Left hindlimb (tissue), 1 donor: ENCODE results near the gene PPIA.
A peak's percentile ranks its signal among the peaks of the same experiment; 100 is the strongest.
"Not testable (repeated sequence)": the region's sequence is repeated elsewhere in the genome, so short reads cannot be mapped to it uniquely, and the experiment has no call there.

Experiments
- DNase-seq: peaks from one replicate; pipeline ENCODE4 v3.0.0-alpha.2; 2018

Gene PPIA

DNA sequence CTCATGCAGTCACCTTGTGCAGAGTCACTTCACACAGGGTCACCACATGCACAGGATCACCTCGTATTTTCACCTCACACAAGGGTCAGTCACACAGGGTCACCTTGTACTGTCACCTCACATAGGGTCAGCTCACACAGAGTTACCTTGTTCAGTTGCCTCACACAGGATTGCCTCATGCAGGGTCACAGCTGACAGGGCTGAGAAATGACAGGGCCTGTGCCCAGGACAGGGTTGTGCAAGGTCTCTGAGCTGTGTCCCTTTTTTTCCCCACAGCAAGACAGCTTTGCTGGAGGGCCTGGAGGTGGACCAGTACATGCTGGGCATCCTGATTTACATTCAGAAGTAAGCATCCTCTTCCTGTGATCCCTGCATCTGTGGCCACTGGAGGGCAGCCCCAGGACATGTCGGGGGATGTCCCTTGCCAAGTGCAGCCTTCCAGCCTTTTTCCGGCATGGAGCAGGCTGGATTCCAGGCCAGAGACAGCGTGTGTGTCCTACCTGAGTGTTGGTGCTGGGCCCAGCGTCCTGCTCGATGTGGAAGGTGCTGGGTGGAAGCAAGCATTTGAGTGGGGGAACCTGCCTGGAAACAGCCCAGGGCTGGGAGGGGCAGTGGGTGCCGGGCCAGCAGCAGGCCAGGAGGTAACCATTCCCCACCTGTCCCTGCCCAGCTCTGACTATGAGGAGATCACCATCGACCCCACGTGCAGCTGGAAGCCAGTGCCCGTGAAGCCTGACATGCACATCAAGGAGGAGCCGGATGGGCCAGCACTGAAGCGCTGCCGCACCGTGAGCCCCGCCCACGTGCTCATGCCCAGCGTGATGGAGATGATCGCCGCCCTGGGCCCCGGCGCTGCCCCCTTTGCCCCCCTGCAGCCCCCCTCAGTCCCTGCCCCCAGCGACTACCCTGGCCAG lies 31.6 kb upstream of the PPIA start:
- DNase-seq = no peak

DNA sequence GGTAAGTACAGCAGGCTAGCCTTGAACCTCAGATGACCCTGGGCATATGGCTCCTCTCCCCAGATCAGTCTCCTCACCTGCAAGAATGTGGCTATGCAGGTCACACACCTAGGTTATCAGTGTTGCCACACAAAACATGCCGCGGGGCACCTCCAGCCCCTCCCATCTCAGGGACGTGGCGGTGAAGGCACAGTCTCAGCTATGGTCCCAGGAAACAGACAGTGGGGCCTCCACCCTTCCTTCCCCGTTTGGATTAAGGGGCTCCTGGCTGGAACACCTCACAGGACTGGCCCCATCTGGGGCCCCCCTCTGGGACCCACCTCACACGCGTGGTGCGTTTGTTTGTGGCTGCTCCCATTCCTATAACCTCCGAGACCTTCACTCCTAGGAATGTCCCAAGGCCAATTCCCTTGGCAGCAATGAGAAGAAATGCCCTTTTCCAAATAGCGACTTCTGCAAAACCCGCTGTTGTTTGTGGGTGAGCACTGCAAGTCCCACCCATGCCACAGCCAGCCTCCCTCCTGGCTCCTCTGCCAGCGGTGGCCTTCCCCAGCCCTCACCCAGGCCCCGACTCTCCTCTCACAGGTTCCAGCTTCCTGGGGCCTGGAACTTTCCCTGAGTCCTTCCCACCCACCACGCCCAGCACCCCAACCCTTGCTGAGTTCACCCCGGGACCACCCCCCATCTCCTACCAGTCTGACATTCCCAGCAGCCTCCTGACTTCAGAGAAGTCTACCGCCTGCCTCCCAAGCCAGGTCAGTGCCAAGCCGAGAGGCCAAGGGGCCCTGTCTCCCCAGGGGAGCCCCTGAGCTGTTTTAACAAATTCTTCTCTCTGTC lies 30.7 kb upstream of the PPIA start:
- DNase-seq = no peak

DNA sequence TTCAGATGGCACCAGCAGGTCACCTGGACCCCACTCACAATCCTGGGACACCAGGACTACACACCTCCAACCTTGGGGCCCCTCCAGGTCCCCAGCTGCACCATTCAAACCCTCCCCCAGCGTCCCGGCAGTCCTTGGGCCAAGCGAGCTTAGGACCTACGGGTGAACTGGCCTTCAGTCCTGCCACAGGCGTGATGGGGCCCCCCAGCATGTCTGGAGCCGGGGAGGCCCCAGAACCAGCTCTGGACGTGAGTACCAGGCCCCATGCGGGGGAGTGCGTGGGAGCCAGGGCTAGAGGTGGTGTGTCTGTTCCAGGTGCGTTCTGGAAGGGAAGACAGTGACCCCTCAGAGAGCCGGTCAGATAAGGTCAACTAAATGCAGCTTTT lies 30.1 kb upstream of the PPIA start:
- DNase-seq = no peak

DNA sequence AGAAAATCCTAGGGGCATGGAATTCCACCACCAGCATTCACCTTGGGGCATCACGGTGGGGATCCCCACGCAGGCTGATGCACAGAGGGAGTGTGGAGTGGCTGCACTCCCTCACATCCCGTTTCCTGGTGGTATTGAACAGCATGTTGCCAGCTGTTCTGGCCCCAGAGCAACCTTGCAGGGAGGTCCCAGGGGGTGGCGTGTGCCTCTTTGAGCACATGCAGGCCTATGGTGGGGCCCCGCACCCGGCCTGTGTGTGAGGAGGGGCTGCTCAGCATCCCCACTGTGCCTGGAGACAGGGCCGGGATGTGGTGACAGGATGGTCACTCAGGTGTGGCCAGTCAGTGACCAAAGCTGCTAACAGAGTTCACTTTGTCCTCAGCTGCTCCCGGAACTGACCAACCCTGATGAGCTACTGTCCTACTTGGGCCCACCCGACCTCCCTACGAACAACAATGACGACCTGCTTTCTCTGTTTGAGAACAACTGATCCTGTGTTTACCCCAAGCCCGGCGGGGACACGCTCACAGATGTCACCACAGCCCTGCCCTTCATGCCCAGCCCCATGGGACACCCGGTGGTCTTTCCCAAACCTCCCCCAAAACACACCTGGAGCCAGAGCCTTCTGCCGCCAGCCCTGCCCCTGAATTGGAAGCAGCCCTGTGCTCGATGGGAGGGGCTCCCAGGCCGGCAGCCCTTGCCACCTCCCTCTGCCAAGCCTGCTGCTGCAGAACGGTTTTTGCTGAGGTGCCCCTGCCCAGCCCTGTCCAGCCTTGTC lies 29.2 kb upstream of the PPIA start:
- DNase-seq = no peak

DNA sequence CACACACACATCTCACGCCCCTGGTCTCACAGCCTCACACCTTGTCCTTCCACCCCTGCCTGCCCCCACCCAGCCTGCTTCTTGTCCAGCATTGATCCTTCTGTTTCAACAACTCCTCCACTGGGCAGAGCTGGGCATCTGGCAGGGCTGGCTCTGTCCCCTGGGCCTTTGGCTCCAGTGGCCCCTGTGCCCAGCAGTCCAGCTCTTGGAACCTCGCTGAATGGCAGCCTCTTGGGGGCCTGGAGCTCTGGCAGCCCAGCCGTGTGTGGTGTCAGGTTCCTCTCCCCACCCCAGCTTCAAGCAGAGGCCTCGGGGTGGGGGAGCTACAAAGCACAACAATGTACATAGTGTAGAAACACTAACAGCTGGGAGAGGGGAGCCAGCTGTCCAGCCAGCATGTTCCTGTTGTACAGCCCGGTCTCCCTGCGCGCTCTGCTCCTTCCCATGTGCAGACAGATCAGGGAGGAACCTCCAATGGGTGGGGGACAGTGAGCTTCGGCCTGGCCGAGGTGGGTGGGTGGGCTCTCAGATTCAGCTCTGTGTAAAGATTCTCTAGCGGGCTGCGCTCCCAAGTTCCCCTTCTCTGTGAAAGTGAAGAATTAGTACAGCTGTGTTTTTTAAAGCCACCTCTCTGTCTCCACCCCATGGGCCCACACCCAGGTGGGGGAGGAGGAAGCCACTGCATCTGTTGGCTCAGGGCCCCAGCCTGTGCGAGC lies 28.4 kb upstream of the PPIA start:
- DNase-seq = peak; percentile 90

DNA sequence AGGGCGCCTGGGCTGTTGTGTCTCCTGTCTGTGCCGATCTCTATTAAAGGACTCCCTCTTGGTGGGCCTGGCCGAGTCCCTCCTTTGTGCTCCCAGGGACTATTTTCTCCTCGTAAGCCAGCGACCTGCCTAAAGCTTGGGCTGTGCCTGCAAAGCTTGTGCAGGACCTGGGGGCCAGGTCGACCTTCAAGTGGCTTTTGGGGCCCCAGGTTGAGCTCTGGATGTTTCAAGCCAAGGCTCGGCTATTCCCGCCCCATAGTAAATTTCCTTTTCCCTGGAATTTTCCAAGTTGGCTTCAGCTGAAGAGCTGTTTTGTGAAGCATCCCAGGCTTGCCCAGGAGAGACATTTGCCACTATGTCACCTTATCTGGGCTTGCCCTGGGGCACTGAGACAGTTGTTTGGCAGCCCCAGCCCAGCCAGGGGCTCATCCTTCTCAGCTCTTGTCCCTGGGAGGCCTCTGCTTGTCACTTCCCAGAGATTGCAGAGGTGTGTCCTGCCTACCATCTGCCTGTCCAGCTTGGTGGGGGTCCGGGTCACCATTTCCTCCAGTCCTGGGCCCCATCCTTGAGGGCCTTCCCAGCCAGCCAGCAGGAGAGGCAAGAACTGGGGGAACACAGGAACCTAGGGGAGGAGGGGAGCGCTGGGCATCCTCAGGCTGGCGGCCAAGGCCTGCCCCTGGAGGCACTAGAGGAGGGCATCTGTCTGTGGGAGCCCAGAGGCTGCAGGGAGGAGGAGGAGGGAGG lies 27.7 kb upstream of the PPIA start:
- DNase-seq = peak; percentile 39

DNA sequence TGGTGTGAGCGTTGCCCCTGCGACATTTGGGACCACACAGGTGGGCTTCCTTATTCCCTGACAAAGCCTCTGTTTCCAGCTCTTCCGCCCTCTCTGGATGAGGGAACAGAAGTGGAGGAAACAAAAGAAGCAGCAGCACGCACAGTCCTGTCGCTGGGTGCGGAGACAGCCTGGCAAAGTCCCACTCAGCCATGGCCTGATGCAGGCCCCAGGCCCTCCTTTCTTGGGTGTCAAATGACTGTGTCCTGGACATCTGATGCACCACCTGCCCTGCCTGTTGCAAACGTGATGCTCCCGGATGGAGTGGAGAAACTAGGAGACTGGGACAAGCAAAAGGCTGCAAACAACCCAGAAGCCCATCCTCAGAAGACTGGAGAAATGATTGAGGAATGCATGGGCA lies 27.1 kb upstream of the PPIA start:
- DNase-seq = peak; percentile 42

DNA sequence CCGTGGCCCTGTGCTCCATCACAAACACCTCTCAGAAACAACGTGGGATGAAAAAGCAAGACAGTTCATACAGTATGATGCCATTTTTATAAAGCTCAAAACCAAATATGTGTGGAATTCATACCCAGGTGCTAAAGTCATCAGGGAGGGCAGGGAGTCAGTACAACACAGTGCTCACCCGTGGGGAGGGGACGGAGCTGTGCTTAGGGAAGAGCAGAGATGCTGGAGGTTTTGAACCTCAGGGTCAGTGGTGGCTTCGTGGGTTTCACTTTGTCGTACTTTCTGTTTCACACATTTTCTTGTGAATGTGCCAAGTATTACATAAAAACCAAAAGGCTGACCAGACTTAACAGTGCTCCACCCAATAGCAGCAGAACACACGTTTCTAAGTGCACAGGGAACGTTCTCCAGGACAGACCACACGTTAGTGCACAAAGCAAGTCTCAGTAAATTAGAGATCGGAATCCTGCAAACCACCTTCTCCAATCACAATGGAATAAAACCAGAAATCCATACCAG lies 26.6 kb upstream of the PPIA start:
- peak; percentile 42 for DNase-seq

DNA sequence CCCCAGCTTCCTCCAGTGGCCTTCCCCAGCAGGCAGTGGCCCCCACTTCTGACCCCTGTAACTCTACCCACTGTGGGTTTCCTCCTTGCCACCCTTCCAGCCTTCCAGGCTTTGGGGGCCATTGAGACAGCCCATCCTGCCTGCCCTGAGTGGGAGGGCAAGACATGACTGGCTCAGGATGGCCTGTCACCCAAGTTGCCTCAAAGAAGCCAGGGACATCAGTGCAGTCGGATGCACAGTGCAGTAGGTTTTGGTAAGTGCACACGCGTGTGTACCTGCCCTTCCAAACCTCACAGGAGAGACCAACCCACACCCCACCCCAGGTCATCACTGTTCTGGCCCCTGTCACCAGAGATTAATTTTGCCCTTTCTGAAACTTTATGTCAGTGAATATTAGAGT lies 25.1 kb upstream of the PPIA start:
- DNase-seq = no peak

DNA sequence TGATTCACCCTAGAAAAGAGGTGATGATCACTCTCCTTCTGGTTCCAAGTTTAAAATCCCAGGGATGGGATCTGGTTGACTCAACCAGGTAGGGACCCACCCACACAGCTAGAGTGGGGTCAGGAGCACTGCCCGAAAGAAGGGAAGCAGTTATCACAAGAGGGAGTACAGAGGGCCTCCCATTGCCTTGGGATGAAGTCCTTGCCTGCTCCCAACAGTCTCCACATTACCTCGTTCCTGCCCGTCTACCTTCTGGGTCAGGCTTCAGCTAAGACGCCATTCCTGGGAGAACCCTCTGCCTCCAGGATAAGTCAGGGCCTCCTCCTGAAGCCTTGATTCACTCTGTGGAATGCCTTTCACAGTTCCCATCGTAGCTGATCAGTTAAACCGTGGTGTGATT lies 24.0 kb upstream of the PPIA start:
- DNase-seq = no peak

DNA sequence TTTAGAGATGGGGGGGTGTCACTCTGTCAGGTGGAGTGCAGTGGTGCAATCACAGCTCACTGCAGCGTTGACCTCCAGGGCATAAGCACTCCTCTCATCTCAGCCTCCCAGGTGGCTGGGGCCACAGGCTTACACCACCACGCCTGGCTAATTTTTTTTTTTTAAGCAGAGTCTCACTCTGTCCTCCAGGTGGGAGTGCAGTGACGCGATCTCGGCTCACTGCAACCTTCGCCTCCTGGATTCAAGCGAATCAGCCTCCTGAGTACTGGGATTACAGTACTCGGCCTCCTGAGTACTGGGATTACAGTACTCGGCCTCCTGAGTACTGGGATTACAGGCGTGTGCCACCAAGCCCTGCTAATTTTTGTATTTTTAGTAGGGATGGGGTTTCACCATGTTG lies 23.6 kb upstream of the PPIA start:
- no peak for DNase-seq

DNA sequence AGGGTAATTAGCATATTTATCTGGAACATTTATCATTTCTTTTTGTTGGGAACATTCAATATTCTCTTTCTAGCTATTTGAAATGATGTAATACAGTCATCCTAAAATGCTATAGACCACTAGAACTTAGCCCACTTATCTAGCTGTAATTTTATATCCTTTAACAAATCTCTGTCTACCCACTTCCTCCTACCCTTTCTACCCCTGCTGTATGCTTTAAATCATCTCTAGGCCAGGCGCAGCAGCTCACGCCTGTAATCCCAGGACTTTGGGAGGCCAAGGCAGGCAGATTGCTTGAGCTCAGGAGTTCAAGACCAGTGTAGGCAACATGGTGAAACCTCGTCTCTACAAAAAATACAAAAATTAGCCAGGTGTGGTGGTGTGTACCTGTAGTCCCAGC lies 22.0 kb upstream of the PPIA start:
- DNase-seq = not testable (repeated sequence)

DNA sequence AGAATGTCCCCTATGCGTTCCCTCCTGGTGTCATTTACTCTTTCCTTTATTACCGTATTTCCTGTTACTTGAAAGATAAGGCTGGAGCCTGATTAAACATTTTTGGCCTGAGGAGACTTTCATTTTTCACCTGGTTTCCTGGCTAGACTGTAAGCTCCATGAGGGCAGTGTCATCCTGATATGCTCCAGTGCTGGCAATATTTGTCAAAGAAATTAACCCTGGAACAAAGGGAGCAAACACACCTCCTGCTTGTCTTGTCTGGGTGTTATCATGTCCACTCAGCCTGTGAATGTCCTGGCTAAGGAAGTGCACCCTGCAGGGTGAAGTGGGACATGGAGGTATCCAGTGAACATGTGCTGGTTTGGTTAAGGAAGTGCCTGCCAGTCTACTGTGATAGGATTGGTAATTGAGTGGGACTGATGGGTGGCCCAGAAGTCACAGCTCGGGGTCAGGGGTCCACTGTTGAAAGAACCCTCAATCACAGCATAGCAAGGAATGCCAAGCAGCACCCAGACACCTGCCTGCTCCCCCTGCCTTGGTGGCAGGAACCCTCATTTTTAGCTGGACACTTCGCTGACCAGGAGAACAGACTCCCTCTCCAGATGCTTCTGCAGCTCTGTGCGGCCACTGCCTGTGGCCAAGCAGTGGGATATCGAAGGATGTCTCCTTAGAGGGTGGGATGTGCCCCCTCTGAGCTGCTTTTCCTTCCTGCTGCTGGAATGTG lies 20.9 kb upstream of the PPIA start:
- no peak for DNase-seq

DNA sequence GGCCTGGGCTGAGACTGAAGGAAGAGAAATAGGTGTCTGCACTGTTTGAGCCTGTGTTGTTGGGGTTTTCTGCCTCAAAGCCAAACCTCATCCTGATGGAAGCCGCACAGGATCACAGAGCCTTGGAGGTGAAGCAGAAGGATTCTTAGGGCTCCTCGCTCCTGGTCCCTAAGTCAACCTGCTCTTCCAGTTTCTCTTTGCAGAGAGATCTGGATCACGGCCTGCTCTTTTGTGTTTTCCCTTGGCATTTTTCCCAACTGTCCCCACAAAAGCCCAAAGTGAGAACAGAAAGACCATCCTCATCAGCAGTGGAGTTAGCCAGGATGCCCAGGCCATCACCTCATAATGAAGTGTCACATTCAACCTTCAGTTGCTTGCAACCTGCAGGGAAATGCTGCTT lies 20.3 kb upstream of the PPIA start:
- no peak for DNase-seq

DNA sequence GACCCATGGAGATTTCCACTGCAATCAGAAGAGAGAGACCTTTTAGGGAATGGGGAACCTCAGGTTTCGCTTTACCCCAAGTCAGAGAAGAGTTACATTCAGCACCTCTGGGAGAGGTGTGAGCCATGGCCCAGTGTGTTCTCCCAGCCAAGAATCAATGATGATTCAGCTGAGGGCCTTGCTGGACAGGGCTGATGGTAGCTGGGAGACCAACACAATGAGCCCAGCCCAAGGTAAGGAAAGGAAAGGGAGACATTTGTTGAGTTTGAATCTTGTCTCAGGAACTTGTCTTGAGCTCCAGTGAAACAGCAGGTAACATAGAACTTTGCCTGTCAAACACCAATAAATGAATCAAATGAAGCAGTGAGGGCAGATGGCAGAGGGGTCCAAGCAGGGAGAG lies 14.0 kb upstream of the PPIA start:
- DNase-seq = no peak

DNA sequence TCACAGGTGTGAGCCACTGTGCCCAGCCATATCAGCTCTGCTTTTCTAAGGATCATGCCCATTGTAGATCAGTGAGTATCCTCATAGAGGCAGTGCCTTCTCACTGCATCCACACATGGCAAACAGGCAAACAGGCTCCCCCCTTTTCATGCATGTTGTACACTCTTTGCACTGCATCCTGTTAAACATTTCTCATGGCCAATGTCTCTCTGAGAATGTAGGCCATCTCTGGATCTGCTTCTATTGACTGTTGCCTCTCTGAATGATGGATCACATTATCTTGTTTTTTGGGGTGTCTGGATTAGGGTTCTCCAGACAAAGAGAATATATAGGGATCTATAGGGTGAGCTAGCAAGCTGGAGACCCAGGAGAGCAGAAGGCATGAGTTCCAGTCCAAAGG lies 13.1 kb upstream of the PPIA start:
- DNase-seq = no peak

DNA sequence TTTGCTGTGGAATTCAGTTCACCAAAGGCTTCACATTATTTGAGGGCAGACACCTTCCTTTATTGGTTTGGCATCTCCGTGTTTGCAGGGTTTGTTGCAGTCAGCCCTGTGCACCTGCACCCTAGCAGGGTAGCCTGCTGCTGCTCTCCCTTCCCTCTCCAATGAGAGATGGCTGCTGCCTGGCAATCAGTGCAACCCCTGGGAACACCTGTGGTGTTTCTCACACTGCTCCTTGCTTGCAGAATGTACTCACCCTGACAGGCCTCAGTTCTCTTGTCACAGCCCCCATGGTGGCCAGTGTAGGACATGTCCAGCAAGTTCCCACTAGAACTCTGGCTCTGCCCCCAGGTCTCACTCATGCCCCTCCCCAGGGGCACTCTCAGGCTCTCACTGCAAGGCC lies 12.1 kb upstream of the PPIA start:
- no peak for DNase-seq

DNA sequence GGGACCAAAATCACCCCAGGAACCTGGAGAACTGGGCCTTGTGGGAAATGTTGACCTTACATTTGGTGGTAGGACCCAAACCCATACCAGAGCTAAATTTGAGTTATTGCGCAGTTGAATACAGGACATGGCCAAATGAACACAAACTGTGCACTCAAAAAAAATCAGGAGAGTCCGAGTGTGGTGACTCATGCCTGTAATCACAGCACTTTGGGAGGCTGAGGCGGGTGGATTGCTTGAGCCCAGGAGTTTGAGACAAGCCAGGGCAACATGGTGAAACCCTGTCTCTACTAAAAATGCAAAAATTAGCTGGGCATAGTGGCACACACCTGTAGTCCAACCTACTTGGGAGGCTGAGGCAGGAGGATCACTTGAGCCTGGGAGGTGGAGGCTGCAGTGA lies 11.3 kb upstream of the PPIA start:
- DNase-seq = not testable (repeated sequence)

DNA sequence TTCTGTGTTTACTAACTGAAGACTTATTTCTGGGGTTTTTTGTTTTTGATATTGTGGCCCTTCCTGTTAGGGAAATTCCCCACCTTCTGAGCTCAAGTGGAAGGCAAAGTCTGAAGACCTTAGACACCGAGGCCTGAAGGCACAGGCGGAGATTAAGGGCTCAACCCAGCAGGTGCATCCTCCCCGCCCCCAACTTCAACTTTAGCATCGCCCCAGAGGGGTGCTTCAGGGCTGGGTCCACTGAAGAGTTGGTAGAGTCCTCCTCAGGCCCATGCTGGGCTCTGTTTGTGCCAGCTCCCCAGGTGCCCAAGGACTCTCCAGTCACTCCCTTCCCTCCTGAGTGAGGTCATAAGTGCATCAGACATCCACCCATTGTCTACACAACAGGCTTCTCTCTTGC lies 9.4 kb upstream of the PPIA start:
- no peak for DNase-seq

DNA sequence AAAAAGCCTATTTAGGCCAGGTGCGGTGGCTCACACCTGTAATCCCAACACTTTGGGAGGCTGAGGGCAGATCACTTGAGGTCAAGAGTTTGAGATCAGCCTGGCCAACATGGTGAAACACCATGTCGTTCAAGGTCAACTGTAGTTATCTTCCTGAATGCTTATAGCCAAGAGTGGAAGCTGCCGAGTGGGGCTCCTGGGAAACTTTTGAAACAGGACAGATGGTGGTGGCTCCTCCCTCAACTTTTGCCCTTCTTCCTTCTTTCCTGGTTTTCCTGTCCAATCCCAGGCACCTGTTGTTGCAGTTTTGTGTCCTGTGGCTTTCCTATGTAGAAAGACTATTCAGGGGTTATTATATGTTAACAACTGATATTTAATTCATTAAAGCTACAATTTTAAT lies 8.7 kb upstream of the PPIA start:
- DNase-seq = no peak

DNA sequence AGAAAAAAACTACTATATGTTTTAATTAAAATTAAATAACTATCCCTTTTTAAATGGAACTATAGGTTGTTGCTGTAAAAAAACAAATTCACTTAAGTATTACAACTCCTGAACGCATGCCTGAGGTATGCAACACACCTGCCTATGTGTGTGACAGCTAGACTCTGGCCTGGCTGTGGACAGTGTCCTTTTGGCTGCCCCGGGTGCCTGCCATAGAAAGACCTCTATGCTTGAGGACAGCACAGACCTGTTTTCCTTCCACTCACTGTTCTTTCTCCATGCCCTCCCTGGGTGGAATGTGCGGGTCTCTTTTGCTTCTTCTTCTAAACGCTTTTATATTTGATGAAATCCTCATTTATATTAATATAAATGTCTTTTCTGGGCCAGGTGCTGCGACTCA lies 6.5 kb upstream of the PPIA start:
- no peak for DNase-seq
